H1 (cell line): ENCODE results near the gene RNF44. TPM values are rescaled to one million over a fixed set of nuclear protein-coding genes. Genes with fewer than 3 reads are reported as not detected.
A peak's percentile ranks its signal among the peaks of the same experiment; 100 is the strongest.

ENCODE experiments used
- BACH1 ChIP-seq: IDR thresholded peaks from 2 replicates; pipeline ENCODE4 v1.6.1; 2012; ENCODE audit warnings: low read length, improper control_type of control experiment
- BRCA1 ChIP-seq: IDR thresholded peaks from 2 replicates; pipeline ENCODE4 v1.6.1; 2012; ENCODE audit warnings: low read depth, low read length, improper control_type of control experiment
- CBX8 ChIP-seq: fragments of 300-800, 300-1000 bp; sonication (generic); IDR thresholded peaks from 2 replicates; pipeline ENCODE4 v1.7.1; 2016; ENCODE audit warnings: low read depth, low read length, borderline replicate concordance
- E2F6 ChIP-seq: IDR thresholded peaks from 2 replicates; pipeline ENCODE4 v1.6.1; 2012; ENCODE audit warnings: inconsistent platforms
- FOSL1 ChIP-seq: IDR thresholded peaks from 2 replicates; pipeline ENCODE4 v1.6.1; 2011; ENCODE audit warnings: mild to moderate bottlenecking, low read depth, low read length, moderate library complexity; ENCODE audit not compliant: insufficient read depth
- GTF2F1 ChIP-seq: IDR thresholded peaks from 2 replicates; pipeline ENCODE4 v1.6.1; 2012; ENCODE audit warnings: low read depth, low read length, improper control_type of control experiment, borderline replicate concordance
- JUN ChIP-seq: IDR thresholded peaks from 2 replicates; pipeline ENCODE4 v1.6.1; 2011; ENCODE audit warnings: low read depth, mild to moderate bottlenecking, improper control_type of control experiment, low read length
- JUND ChIP-seq: IDR thresholded peaks from 2 replicates; pipeline ENCODE4 v1.6.1; 2011; ENCODE audit warnings: mild to moderate bottlenecking, improper control_type of control experiment, low read length
- KDM1A ChIP-seq: fragments of 200-600, 300-600 bp; sonication (generic); IDR thresholded peaks from 2 replicates; pipeline ENCODE4 v1.7.1; 2016; ENCODE audit warnings: mild to moderate bottlenecking, low read length, borderline replicate concordance
- NANOG ChIP-seq: IDR thresholded peaks from 2 replicates; pipeline ENCODE4 v1.6.1; 2011; ENCODE audit warnings: low read length, low read depth, mild to moderate bottlenecking, inconsistent platforms; ENCODE audit not compliant: insufficient read depth, poor library complexity, severe bottlenecking
- RAD21 ChIP-seq, 2 experiments: IDR thresholded peaks in 1 of 2; conservative IDR thresholded peaks in 1 of 2; 2 replicates each; pipeline ENCODE4 v1.6.1; 2011; ENCODE audit warnings: low read depth in 2 of 2, low read length in 2 of 2, improper control_type of control experiment in 1 of 2, inconsistent platforms in 1 of 2, mild to moderate bottlenecking in 1 of 2, moderate library complexity in 1 of 2
- SAP30 ChIP-seq: fragments of 300-600 bp; sonication (generic); IDR thresholded peaks from 2 replicates; pipeline ENCODE4 v1.7.1; 2012; ENCODE audit warnings: low read length, moderate library complexity, mild to moderate bottlenecking, inconsistent platforms; ENCODE audit not compliant: insufficient read depth, insufficient replicate concordance
- SIX5 ChIP-seq: IDR thresholded peaks from 2 replicates; pipeline ENCODE4 v1.6.1; 2011; ENCODE audit warnings: mild to moderate bottlenecking, low read depth, low read length
- TAF1 ChIP-seq: IDR thresholded peaks from 2 replicates; pipeline ENCODE4 v1.6.1; 2011; ENCODE audit warnings: mild to moderate bottlenecking, low read depth, low read length
- YY1 ChIP-seq: IDR thresholded peaks from 2 replicates; pipeline ENCODE4 v1.6.1; 2011; ENCODE audit warnings: low read depth, mild to moderate bottlenecking, low read length
- polyA plus RNA-seq, 7 experiments: library from polyadenylated mRNA; depleted of rRNA in 3 of 7; stranded (reverse) in 5 of 7; unstranded in 2 of 7; fragments of >200 nt in 5 of 7; fragments of 200-250 nt in 2 of 7; gene quantifications; 1 replicate in 5 of 7; 2 replicates in 1 of 7; 4 replicates in 1 of 7; pipeline versions ENCODE4 v1.2.1 to v1.2.3, GENCODE V29; 2011 to 2013; ENCODE audit warnings: missing spikeins in 2 of 7, mixed read lengths in 2 of 7
- total RNA-seq: library from RNA; stranded (reverse); fragmentation: NEBNext Ultra II Directional; extraction: Animal tissue kit (Norgen Biotek cat#: 25700); gene quantifications from 2 replicates; pipeline ENCODE4 v1.2.1, GENCODE V29; 2021

The RNF44 gene
- total and polyA plus RNA-seq, 2 of the 8 experiments (the other 6 are each of a cell fraction or from before 2014, with no cell fraction given) = 54.7 to 164 TPM

DNA sequence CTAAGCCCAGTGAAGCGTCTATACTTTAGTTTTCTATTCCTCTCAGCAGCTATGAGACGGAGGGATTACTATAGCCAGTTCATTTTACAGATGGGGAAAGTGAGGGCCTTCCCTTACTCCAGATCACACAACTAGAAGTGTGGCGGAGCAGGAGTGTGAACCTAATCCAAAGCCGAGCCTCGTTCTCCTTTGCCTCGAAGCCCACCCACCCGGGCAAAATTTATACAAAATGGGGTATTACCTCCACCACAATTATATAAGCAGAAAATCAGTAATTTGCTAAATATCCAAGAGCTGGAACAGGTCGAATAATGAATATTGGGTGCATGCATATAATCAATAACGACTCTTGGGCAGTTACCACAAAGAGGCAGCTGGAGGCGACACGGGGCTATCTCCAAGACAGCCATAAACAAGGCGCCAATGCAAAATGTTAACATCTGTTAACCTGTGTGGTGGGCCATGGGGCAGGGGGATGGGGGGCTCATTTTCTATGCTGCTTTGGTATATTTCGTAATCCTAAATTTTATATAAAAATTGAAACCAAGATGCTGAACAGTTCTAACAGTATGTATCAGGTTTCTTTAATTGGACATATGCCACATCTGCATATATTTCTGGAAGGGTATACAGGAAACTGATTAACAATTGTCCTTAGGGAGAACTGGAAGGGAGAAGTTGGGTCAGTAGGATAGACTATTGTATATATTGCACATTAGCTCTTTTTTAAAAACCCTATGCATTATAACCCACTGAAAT is 1.2 kb upstream of the RNF44 start (continued):
- no peak for TF ChIP-seq BACH1
- no peak for TF ChIP-seq FOSL1
- TF ChIP-seq JUN = no peak
- no peak for TF ChIP-seq BRCA1
- no peak for TF ChIP-seq NANOG
- no peak for TF ChIP-seq TAF1
- no peak for TF ChIP-seq E2F6
- no peak for TF ChIP-seq JUND
- no peak for TF ChIP-seq SIX5
- TF ChIP-seq KDM1A = no peak
- no peak for TF ChIP-seq YY1
- peak; percentile 8 to 47; a peak in 3 of 4 replicates for TF ChIP-seq RAD21 (IDR thresholded peaks at IDR 0.05 in 1 of 2, conservative IDR thresholded peaks at IDR 0.05 in 1 of 2; ENCODE audit: low read depth in 2 of 2, low read length in 2 of 2)
- no peak for TF ChIP-seq SAP30
- no peak for TF ChIP-seq GTF2F1
- no peak for TF ChIP-seq CBX8
- TF ChIP-seq, all 59 proteins: peak for 3
